Measurements from ENCODE around the gene ESRP2. TPM values are rescaled to one million over a fixed set of nuclear protein-coding genes. Genes with fewer than 3 reads are reported as not detected.

ESRP2 gene
- total and polyA plus RNA-seq, 9 of the 15 experiments (the other 6 are each of a cell fraction or from before 2014, with no cell fraction given), result 0.05 to 0.15 (median 0.07) TPM; not detected in 6

DNA sequence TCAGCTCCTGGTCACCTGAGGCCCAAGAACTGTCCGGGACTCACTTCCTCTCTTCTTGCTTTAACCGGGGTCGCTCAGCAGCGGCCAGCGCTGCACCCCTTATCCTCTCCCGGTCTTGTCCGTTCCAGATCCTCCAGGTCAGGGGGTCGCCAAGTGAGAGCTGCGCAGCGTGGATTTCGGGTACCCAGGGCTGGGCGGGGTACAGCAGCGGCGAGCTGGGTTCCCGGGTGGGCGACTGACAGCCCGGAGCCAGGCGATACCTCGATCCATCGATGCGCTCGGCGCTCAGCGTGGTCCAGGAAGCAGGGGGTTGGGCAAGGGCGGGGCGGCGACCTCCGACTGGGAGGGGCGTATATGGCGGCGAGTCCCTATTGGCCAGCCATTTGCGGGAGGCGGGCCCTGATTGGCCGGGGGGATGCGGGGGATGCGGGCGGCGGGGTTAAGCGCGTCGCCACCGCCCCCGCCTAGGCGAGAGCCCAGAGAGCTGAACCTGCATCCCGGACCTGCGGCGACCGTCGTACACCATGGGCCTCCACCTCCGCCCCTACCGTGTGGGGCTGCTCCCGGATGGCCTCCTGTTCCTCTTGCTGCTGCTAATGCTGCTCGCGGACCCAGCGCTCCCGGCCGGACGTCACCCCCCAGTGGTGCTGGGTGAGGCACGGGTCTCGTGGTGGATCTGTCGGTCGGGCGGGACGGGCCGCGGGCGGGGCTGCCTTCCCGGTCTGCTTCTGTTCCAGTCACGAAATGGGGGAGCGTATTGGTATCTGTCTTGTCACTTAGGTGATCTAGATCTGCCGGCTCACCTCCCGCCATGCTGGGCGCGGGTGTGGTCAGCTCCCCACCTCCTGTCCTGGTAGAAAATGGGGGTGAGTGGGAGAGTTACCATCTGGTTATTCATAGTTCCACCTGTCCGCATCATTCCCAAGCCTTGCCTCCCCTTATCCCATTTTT, 9.3 kb upstream of the ESRP2 start, which contains the start of gene PLA2G15 (continued):
- TF ChIP-seq BHLHE40 (IDR thresholded peaks at IDR 0.05; ENCODE audit: low read length), result peak; percentile 0; the same call in 1 of the 2 replicates
- TF ChIP-seq ZNF444 (CRISPR knock-in tag; IDR thresholded peaks at IDR 0.05), result no peak
- TF ChIP-seq ZBTB26 (CRISPR knock-in tag; IDR thresholded peaks at IDR 0.05), result no peak
- TF ChIP-seq KDM2B (CRISPR knock-in tag; IDR thresholded peaks at IDR 0.05), result no peak
- no peak for TF ChIP-seq ZBTB9 (CRISPR knock-in tag; IDR thresholded peaks at IDR 0.05)
- TF ChIP-seq TBL1XR1 (IDR thresholded peaks at IDR 0.05; ENCODE audit: low read length in 2 of 2), result peak in 1 of 2 experiments; percentile 11; a peak in 1 of 4 replicates
- no peak for TF ChIP-seq ZNF780A (CRISPR knock-in tag; IDR thresholded peaks at IDR 0.05)
- no peak for TF ChIP-seq BRD9 (IDR thresholded peaks at IDR 0.05; ENCODE audit: low read depth, partially characterized antibody)
- TF ChIP-seq EP300 (IDR thresholded peaks at IDR 0.05; ENCODE audit: low read length), result no peak
- TF ChIP-seq HINFP (tag; conservative IDR thresholded peaks at IDR 0.05; ENCODE audit: low read depth), result no peak
- TF ChIP-seq U2AF1 (optimal IDR thresholded peaks at IDR 0.05; ENCODE audit: low read depth, low read length), result no peak
- TF ChIP-seq ZNF717 (CRISPR knock-in tag; IDR thresholded peaks at IDR 0.05), result no peak
- no peak for TF ChIP-seq THRAP3 (IDR thresholded peaks at IDR 0.05; ENCODE audit: borderline replicate concordance)
- 0 out of 2 replicates have a peak, but pooled peaks have one; percentile 14 for TF ChIP-seq ZBTB2 (IDR thresholded peaks at IDR 0.05)
- no peak for TF ChIP-seq PBX2 (CRISPR knock-in tag; IDR thresholded peaks at IDR 0.05; ENCODE audit: low read depth)
- no peak for TF ChIP-seq PBX2 (tag; conservative IDR thresholded peaks at IDR 0.05; ENCODE audit: low read depth)
- TF ChIP-seq, protein P1, sequence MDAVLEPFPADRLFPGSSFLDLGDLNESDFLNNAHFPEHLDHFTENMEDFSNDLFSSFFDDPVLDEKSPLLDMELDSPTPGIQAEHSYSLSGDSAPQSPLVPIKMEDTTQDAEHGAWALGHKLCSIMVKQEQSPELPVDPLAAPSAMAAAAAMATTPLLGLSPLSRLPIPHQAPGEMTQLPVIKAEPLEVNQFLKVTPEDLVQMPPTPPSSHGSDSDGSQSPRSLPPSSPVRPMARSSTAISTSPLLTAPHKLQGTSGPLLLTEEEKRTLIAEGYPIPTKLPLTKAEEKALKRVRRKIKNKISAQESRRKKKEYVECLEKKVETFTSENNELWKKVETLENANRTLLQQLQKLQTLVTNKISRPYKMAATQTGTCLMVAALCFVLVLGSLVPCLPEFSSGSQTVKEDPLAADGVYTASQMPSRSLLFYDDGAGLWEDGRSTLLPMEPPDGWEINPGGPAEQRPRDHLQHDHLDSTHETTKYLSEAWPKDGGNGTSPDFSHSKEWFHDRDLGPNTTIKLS (IDR thresholded peaks at IDR 0.05; ENCODE audit: borderline replicate concordance, low read depth), result no peak

All from K562 (cell line).